ENCODE results near the gene USP9X. TPM values are rescaled to one million over a fixed set of nuclear protein-coding genes. Genes with fewer than 3 reads are reported as not detected.

USP9X gene
- total and polyA plus RNA-seq, 5 donors: 13.3 to 72.6 (median 59.1) TPM

Other genes starting within 250 kb of the USP9X start
- 100 to 1,000 TPM; 136 to 297 (median 188) TPM for gene DDX3X, start 248.7 kb downstream of the USP9X start, total RNA-seq
- gene DDX3X, start 248.7 kb downstream of the USP9X start, polyA plus RNA-seq: 62.4 TPM

Data from right cardiac atrium (tissue), 5 donors.